Stimulated activated CD8-positive, alpha-beta memory T cell treated with anti-CD3 and anti-CD28 coated beads, Interleukin-12 subunit alpha, Interleukin-12 subunit beta, amount 100 ng/mL, for 24 hours (primary cell): ENCODE results near the gene BABAM1.

Source experiments
- DNase-seq: peaks from one replicate; pipeline ENCODE4 v3.0.0-alpha.2; 2020; ENCODE audit errors: extremely low read depth

The BABAM1 gene

DNA sequence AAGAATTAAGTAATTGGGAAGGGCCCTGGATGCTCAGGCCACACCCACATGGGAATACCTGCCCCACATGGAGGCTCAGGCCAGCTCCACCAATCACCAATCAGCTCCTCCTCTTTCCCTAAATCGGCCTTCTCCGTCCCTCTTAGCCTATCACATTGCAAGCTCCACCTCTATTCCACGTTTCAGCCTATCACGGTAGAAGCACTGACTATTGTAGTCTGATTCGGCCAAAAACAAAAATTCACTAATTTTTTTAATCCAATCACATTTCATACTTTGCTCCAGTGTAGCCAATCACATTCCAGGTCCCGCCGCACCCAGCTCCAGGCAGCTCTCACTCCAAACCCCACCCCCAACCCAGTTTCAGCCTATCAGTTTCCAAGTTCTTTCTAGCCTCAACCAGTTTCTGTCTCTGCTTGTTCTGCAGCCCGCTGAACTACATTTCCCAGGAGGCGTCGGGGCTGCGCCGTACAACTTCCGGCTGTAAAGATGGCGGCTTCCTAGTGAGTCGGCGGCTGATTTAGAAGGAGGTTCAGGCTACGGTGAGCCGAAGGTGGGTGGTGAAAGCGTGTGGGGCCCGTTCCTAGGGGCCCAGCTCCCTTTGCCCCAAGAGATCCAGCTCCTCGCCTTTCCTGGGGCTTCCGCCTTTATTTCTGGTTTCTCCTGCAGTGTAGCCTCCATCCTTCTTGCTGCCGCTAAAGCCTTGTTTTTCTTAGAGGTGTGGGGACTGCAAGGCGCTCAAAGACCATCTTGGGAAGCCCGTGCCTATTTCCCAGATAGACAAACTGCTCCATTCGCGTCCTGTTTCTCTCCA lies at the start of gene BABAM1:
BABAM1 (plus strand) TSS at position 469 of the 814 bp plus-strand sequence. CDS start 1,364 bp downstream, outside the sequence.
- DNase-seq, result peak; percentile 88

DNA sequence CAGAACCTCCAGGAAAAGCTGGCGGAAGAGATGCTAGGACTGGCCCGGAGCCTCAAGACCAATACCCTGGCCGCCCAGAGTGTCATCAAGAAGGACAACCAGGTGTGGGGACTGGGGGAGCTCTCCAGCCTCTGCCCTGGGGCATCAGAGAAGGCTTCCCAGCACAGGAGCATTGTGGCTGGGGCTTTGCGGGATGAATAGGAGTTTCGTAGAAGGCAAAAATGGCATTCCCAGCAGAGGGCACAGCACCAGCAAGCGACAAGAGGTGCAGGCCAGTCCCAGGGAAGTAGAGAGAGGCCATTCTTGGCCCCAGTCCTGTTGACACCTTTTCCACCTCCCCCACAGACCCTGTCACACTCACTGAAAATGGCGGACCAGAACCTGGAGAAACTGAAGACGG lies 48.0 kb upstream of the BABAM1 start:
- no peak for DNase-seq

DNA sequence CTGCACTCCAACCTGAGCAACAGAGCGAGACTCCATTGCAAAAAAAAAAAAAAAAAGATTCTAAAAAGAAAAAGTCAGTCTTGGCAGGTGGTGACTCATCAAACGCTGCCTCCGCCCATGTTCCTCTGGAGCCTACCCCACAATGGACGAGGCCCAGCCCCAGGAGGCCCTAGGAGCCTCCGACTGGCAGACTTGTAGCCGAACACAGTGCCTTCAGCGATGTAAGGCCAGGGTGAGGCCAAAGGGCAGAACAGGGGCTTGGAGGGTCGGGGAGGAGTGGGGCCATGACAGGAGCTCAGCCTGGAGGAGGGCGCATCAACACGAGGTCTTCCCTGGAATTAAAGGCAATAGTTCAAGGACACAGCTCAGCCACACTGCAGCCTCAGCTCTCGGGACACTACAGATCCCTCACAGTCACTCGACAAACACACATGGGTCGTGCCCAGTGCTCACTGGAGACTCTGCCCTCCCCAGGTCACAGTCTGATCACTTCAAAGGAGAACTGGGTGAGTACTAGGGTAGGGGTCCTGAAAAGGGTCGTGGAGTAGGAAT lies 47.0 kb upstream of the BABAM1 start:
- DNase-seq, result no peak

DNA sequence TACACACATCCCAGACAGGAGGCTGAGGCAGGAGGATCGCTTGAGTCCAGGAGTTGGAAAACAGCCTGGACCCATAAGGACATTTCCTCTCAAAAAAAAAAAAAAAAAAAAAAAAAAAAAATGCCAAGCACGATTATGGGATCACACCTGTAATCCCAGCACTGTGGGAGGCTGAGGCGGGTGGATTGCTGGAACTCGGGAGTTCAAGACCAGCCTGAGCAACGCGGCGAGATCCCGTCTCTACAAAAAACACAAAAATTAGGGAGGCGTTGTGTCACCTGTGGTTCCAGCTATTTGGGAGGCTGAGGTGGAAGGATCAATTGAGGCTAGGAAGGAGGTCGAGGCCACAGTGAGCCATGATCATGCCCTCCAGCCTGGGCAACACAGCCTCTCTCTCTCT lies 42.2 kb upstream of the BABAM1 start:
- DNase-seq, result no peak

DNA sequence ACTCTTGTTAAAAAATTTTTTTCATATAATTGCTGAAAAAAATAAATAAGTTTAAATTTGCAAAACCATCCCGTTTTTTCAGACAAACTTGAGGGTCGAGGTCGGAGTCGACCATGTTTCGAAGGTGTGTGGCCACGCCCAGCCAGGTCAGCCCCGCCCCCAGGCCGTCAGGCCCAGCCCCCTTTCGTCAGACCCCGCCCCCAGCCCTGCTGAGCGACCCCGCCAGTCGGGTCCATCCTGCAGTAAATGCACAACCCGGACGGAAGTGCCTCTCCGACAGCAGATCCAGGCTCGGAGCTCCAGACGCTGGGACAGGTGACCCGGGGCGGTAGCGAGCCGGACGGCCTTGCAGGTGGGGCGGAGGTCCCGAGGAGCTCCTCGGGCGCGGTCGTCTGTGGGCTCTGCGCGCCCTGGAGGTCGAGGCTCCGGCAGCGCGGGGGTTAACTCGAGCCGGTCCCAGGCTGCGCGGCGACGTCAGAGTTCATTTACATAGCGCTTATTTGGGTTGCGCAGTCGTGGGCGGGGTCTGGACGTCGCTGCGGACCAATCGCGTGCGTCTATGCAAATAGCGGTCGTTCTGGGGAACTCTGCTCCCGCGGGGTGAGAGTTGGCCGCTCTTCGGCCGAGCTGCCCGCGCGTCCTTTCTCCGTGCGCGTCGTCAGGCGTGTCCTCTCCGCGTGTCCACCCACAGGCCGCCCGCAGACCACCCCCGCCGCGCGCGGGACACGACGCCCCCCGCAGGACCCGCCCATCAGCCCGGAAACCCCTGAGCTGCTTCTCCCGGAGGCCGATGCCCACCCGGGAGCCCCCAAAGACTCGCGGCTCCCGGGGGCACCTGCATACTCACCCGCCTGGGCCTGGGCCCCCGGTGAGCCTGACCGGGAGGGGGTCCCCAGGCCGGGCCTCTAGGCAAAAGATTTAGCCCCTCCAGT lies 41.0 kb upstream of the BABAM1 start, which contains the start of gene OCEL1:
OCEL1 (plus strand) TSS at position 225 of the 932 bp plus-strand sequence; CDS start at position 247, 22 bp downstream.
- peak; percentile 91 for DNase-seq

DNA sequence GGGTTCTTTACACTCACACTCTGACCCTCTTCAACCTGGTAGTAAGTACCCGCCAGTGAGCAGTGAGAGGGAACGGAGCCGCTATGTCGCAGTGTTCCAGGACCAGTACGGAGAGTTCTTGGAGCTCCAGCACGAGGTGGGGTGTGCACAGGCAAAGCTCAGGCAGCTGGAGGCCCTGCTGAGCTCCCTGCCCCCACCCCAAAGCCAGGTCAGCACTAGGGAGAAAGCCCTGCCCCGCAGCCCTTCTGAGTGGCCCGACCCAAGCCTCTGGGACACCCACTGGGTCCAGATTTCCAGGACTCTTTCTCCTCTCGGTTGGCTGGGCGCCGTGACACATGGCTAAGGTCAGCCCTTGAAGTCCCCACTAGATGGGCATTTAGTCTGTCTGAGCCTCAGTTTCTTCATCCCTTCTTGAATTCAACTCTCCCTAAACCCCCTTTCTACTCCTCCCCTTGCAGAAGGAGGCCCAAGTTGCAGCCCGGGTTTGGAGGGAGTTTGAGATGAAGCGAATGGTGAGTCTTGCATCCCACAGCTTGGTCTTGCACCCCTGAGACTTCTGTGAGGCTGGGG lies 39.4 kb upstream of the BABAM1 start:
- DNase-seq, result no peak

DNA sequence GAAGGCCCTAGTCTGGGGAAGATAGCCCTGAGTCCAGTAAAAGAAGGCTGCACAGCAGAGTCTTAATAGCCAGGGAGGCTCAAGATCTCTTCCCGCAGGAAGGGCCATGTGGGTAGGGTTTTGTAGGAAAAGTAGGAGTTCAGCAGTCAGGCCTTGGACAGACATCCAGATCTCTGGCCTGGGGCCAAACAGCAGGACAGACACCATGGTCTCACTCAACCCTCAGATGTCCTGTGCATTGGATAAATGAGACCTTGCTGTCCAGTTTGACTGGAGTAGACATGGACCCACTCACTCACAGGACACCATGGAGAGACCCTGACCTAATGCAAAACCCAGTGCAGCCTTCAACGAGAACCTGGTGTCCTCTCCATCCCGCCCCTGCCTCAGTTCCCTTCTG lies 37.4 kb upstream of the BABAM1 start:
- no peak for DNase-seq

DNA sequence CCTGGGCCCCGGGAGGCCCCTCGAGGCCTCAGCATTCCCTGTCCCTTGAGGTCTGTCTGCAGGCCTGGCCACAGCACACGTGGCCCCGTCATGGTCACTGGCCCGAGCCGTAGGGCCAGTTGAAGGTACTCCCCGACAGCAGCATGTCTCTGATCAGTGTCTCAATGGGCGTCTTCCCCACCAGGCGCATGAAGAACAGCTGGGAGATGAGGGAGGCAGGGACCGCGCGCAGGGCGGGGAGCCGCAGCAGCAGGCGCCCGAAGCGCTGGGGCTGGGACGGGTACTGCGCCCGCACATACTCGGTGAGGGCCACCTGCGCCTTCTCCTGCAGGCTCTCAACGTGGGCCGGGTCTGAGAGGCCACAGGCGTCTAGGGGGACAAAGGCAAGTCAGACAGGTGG lies 35.0 kb upstream of the BABAM1 start:
- DNase-seq, result no peak

DNA sequence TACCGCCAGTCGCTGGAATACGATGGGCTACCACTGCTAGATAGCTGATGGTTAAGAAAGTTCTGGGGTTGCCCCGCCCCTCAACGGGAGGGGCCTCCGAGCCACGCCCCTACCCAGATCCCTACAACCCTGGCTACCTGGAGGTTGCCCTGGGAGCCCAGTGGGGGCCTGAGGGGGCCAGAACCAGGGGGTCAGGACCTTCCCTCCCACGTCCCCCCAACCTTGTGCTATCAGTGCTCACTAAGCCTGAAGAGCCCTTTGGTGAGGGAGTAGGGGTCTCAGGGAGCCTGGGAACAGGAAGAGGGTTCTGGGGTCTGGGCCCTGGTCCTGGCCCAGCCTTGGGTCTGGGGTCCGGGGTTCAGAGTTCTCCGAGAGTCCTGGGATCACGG lies 32.3 kb upstream of the BABAM1 start:
- DNase-seq, result no peak

DNA sequence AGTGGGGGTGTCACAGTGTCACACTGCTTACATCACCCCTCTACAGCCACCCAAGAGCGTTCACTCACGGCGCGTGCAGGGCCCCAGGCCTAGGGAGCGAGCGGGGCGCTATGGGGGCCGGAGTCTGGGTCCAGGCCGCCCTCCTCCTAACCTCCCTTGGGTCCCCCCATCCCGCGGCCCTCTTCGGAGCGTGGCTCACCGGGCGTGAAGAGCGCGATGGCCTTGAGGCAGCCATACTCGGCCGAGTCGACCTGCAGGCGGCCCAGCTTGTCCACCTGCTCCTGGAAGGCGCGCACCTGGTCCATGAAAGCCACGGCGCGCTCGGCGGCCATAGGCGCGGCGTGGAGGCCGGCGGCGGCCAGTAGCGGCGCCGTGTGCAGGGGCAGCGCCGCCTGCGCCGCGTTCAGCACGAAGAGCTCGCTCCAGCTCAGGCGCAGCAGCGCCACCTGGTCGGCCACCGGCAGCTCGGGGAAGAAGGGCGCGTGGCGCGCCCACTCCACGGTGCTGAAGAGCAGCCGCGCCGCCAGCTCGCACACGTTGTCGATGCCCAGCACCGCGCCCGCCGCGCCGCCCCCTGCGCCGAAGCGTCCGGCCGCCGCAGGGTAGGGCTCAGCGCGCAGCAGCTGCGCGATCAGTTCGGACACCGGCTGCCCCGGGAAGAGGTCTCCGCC lies 31.8 kb upstream of the BABAM1 start:
- peak; percentile 43 for DNase-seq

DNA sequence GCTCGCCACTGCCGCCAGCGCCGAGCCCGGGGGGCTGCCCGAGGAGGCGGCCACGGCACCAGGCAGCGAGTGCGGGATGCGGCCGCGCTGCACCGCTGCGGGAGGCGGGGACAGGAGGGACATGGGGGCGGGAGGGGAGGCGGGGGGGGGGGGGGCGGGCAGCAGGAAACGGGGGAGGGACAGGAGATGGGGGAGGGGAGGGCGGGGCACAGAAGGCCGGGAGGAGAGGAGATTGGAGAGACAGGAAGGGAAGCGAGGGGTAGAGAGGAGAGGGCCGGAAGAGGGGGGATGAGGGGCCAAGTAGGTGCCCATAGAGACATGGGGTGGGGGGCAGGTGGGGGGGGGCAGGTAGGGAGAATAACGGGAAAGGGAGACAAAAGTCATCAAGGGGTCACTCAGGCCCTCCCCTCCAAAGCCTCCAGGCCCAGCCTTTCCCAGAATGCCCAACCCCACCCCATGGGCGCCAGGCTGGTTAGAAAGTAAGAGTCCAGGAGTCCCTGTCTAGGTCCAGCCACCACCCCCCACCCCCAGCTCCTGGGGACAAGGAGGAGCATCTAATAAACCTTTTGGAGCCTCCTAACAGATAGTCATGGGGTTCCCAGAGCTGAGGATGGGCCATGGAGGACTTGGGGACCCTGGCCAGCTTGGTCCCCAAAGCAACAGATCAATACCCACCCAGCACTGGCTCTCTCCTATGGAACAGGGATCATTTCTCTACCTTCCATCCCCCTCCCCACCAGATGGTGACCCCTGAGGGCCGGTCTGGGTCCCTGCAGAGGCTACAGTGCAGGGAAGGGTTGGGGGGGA lies 31.1 kb upstream of the BABAM1 start:
- no peak for DNase-seq

DNA sequence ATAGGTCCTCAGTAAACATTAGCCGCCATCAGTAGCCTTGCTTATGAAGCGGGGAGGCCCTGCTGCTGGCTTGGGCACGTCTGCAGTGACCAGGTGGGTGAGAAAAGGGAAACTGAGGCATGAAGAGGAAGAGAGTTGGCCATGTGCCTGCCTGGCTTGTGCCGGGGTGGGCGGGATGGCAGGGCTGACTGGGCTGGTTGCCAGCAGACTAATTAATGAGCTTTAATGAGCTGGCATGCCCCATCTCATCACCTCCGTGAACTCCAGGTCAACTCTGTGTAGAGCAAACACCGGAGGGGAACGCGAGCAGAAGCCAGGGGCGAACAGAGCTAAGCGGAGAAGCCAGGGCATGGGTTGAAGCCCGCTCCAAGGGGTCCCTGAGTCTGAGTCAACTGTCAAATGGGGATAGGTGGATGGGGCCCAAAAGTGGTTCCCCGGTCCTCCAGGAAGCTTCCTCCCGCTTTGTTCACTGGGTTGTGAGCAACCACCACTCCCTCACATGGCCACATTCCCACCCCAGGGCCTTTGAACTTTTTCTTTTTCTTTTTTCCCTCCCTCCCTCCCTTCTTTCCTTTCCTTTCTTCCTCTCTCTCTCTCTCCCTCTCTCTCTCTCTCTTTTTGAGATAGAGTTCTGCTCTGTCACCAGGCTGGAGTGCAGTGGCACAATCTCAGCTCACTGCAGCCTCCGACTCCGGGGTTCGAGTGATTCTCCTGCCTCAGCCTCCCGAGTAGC lies 30.3 kb upstream of the BABAM1 start:
- no peak for DNase-seq

DNA sequence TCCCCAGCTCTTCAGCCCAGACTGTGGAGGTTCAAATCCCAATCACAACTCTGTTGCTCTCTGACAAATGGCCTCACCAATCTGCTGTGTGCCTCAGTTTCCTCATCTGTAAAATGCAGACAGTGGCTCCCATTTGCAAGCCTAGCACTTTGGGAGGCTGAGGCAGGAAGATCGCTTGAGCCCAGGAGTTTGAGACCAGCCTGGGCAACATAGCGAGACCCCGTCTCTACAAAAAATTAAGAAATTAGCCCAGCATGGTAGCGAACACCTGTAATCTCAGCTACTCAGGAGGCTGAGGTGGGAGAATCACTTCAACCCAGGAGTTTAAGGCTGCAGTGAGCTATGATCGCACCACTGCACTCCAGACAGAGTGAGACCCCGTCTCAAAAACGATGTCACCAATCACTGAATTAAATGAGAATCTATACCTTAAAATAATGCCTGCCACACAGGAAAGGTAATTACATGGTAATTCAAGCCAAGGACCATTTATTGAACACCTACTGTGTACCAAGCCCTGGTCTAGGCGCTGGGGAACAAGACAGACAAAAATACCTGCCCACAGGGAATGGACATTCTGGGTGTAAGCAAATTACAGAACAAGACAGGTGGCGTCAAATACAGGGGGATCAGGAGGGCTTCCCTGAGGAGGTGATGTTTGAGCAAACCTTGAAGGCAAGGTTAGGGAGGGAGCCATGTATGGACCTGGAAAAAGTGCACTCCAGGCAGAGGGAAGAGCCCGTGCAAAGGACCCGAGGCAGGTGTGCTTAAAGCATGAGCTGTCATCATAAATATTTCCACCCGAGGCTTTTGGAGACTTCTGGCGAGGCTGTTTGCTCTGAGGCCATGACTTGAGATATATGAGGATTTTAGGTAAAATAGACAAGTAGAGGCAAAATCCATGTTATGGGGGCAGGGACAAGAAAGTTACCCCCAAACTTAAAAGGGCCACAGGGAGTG lies 29.2 kb upstream of the BABAM1 start:
- no peak for DNase-seq

DNA sequence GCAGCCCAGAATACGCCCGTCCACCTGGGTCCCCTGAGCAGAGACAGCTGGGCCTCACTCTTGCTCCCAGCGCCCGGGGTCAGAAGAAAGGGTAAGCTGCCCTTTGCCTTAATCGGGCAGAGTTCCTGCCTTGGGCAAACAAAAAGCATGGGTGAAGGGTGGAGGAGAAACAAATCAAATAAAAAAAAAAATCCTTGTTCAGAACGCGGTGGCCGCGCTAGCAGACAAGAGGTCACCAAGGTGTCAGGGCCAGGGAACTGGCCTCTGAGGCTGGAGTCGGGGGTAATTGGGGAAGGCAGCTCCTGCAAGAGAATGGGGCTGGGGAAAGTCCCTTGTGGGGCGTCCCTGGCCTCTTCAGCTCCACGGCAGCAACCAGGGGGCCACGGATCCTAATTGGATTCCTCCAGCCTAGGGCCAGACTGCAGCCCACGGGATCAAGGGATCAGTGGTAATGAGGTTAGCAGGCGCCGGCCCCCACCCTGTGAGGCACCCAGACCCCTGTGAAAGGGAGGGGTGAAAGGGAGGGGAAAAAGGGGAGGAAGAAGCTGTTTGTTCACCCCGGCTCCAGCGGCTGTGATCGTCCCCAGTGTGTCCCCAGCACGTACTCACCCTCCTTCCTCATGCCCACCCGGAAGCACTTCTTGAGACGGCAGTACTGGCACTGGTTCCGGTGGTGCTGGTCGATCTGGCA lies 27.0 kb upstream of the BABAM1 start:
- DNase-seq, result no peak

DNA sequence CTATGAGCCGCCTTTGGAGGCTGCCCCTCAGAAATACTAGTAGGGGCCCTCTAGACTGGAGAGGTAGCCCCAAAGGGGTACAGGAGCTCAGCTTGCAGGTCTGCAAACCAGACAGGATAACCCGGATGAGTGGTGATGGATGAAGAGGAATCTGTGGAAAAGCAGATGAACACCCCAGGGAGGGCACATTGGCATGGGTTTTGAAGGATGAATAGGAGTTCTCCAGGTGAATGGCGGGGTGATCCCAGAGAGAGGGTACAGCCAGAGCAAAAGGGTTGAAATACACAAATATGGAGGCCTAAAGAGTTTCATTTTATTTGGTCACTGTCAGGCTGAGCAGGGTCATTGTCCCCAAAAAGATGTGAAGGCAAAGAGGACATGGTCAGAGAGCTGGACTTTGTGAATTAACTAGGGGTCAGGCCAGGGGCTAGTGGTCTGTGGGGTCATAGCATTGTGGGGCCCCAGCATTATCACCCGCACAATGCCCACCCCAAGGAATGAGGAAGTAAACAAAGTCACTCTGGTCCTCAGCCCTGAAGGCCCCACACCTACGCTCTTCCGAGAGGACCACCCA lies 26.3 kb upstream of the BABAM1 start:
- no peak for DNase-seq

DNA sequence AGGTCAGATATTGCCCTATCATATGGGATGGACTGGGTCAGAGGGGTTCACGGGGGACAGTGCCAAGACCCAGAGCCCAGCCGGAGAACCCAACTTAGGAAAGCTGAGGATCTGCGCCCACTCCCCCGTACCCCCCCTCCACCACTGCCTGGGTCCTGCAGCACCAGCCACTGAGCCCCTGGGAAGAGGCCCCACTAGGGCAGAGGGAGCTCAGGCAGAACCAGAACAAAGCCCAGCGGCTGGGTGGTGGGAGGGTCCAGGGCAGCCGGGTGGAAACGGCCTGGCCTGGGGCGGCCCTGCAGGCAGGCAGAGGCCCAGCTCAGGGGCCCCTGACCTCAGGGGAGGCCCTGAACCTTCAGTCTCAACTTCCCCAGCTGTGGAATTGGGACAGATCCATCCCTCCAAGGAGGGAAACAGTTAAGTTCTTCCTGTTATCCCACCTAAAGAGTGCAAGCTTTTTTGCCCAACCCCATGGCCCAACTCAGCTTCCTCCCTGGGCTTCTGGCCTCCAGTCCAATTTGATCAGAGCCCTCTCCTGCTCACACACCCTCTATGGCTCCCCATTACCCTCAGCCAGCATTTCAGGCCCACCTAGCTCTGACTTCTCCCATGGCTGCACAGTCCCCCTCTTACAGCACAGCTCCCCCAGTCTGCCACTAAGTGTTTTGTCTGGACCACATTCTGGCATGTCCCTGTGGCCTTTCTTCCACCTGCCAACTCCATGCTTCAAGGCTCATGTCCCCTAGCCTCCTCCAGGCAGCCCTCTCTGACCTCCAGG lies 24.6 kb upstream of the BABAM1 start:
- DNase-seq, result no peak
